WERI-Rb-1 (cell line): ENCODE results near the gene FIG4.
"Not testable (repeated sequence)": the region's sequence is repeated elsewhere in the genome, so short reads cannot be mapped to it uniquely, and the experiment has no call there.

Source experiments
- DNase-seq: peaks from one replicate; pipeline ENCODE4 v3.0.0-alpha.2; 2020
- H3K27ac ChIP-seq: fragments of 250-450 bp; sonication (Bioruptor Pico); 2 replicates; pipeline ENCODE4 v1.5.1; 2020; ENCODE audit warnings: mild to moderate bottlenecking, moderate library complexity
- H3K27me3 ChIP-seq: fragments of 250-450 bp; sonication (Bioruptor Pico); 2 replicates; pipeline ENCODE4 v1.5.1; 2021; ENCODE audit warnings: mild to moderate bottlenecking, low read depth, moderate library complexity; ENCODE audit not compliant: insufficient read depth, severe bottlenecking
- H3K36me3 ChIP-seq: fragments of 250-450 bp; sonication (Bioruptor Pico); 2 replicates; pipeline ENCODE4 v1.5.1; 2020; ENCODE audit warnings: mild to moderate bottlenecking, moderate library complexity
- H3K4me3 ChIP-seq: 2 replicates; pipeline ENCODE4 v1.5.1; 2011; ENCODE audit warnings: low read depth, mild to moderate bottlenecking, control low read depth, low read length
- H3K9me3 ChIP-seq: fragments of 250-450 bp; sonication (Bioruptor Pico); 2 replicates; pipeline ENCODE4 v1.5.1; 2021; ENCODE audit warnings: mild to moderate bottlenecking, moderate library complexity; ENCODE audit not compliant: severe bottlenecking
- CTCF ChIP-seq: IDR thresholded peaks from 2 replicates; pipeline ENCODE4 v1.5.1; 2011; ENCODE audit warnings: low read depth, mild to moderate bottlenecking, control low read depth, inconsistent platforms, low read length

FIG4 gene

GRCh38 chr6:109770779-109771178 is 79.7 kb downstream of the FIG4 start:
- Histone ChIP-seq H3K4me3 (no peak overlapping the region), H3K27ac (no peak overlapping the region), H3K36me3 (no peaks in the 10 kb centered on the region), H3K9me3 (no peaks in the 10 kb centered on the region), H3K27me3 (no peaks in the 10 kb centered on the region)
- DNase-seq = no peak
- TF ChIP-seq CTCF = no peak

- not testable (repeated sequence) for H3K9me3 ChIP-seq, DNase-seq, H3K27me3 ChIP-seq, H3K36me3 ChIP-seq, H3K4me3 ChIP-seq, H3K27ac ChIP-seq
Measured at GRCh38 chr6:109771939-109772755, 81.1 kb downstream of the FIG4 start.

- H3K36me3 ChIP-seq = no peaks in the 10 kb centered on the region
- H3K9me3 ChIP-seq = no peaks in the 10 kb centered on the region
- no peaks in the 10 kb centered on the region for H3K27me3 ChIP-seq
- TF ChIP-seq CTCF = no peak
- H3K27ac ChIP-seq = no peak overlapping the region
- no peak for DNase-seq
- H3K4me3 ChIP-seq = no peak overlapping the region
Measured at GRCh38 chr6:109772883-109773431, 81.9 kb downstream of the FIG4 start.

GRCh38 chr6:109781001-109781400 is 89.9 kb downstream of the FIG4 start:
- no peak for DNase-seq
- no peak overlapping the region for H3K27ac ChIP-seq
- no peak overlapping the region for H3K4me3 ChIP-seq
- H3K27me3 ChIP-seq = no peaks in the 10 kb centered on the region
- TF ChIP-seq CTCF = no peak
- no peaks in the 10 kb centered on the region for H3K9me3 ChIP-seq
- no peaks in the 10 kb centered on the region for H3K36me3 ChIP-seq

GRCh38 chr6:109782491-109782999 is 91.4 kb downstream of the FIG4 start:
- no peak for TF ChIP-seq CTCF
- no peaks in the 10 kb centered on the region for H3K27me3 ChIP-seq
- no peaks in the 10 kb centered on the region for H3K36me3 ChIP-seq
- no peak overlapping the region for H3K27ac ChIP-seq
- DNase-seq = no peak
- no peak overlapping the region for H3K4me3 ChIP-seq
- no peaks in the 10 kb centered on the region for H3K9me3 ChIP-seq

- DNase-seq = no peak
- no peaks in the 10 kb centered on the region for H3K9me3 ChIP-seq
- no peak overlapping the region for H3K27ac ChIP-seq
- no peak overlapping the region for H3K4me3 ChIP-seq
- H3K27me3 ChIP-seq = no peaks in the 10 kb centered on the region
- TF ChIP-seq CTCF = peak; percentile 22; the same call in 1 of the 2 replicates
- H3K36me3 ChIP-seq = no peaks in the 10 kb centered on the region
Measured at GRCh38 chr6:109783250-109783986, 92.3 kb downstream of the FIG4 start.
